ENCODE results near the gene MMP17. TPM values are rescaled to one million over a fixed set of nuclear protein-coding genes. Genes with fewer than 3 reads are reported as not detected.

MMP17 gene
- total RNA-seq, 2 experiments from 2014 or later = not detected

GRCh38 chr12:131800594-131801135, 27.5 kb upstream of the MMP17 start:
- intact Hi-C loops (cut with micrococcal nuclease; ENCODE audit: unreplicated experiment) = no loop called here
- H2AFZ ChIP-seq (ENCODE audit: low read length) = no peak overlapping the region
- no TSS peak for BruUV-seq (replicated peaks)

GRCh38 chr12:131801254-131801866, 26.8 kb upstream of the MMP17 start:
- no peaks in the 10 kb centered on the region for H3K9me2 ChIP-seq (ENCODE audit: insufficient read depth, low read length)
- H3K4me2 ChIP-seq (ENCODE audit: low read length) = no peak overlapping the region
- no peak overlapping the region for H3K27ac ChIP-seq (ENCODE audit: low read depth, low read length, poor library complexity, severe bottlenecking)
- H4K20me1 ChIP-seq (ENCODE audit: insufficient read depth, low read length) = no peaks in the 10 kb centered on the region
- TF ChIP-seq CTCF (conservative IDR thresholded peaks at IDR 0.05; ENCODE audit: low read length) = no peak
- TF ChIP-seq EZH2phosphoT487 (IDR thresholded peaks at IDR 0.05; ENCODE audit: borderline replicate concordance, low read depth, low read length) = no peak
- ChIA-PET POLR2A (no interaction called here), CTCF (ENCODE audit: unreplicated experiment) (interaction anchor here (0.6 kb wide), 1 partner anchor 37 kb away, joined by 3 read pairs; no protein-coding TSS in a partner anchor)
- no TSS peak for BruUV-seq (replicated peaks)
- H3K79me2 ChIP-seq (ENCODE audit: insufficient read depth, low read depth, low read length) = no peaks in the 10 kb centered on the region
- no peaks in the 10 kb centered on the region for H3K4me1 ChIP-seq (ENCODE audit: insufficient read depth, low read length, poor library complexity, severe bottlenecking)
- no peak overlapping the region for H3K4me3 ChIP-seq (ENCODE audit: low read depth, low read length, poor library complexity, severe bottlenecking)
- intact Hi-C loops (cut with micrococcal nuclease; ENCODE audit: unreplicated experiment) = no loop called here
- H2AFZ ChIP-seq (ENCODE audit: low read length) = no peak overlapping the region
- H3K9me3 ChIP-seq (ENCODE audit: low read length) = no peaks in the 10 kb centered on the region
- peaks cover 63% of the 10 kb centered on the region for H3K36me3 ChIP-seq (ENCODE audit: insufficient read depth, low read length)
- no peak for DNase-seq (ENCODE audit: low spot score)

More at GRCh38 chr12:131800594-131801135, 27.5 kb upstream of the MMP17 start:
- no peaks in the 10 kb centered on the region for H3K9me3 ChIP-seq (ENCODE audit: low read length)
- H3K9me2 ChIP-seq (ENCODE audit: insufficient read depth, low read length) = no peaks in the 10 kb centered on the region
- no peak overlapping the region for H3K4me3 ChIP-seq (ENCODE audit: low read depth, low read length, poor library complexity, severe bottlenecking)
- TF ChIP-seq CTCF (conservative IDR thresholded peaks at IDR 0.05; ENCODE audit: low read length) (no peak), EZH2phosphoT487 (IDR thresholded peaks at IDR 0.05; ENCODE audit: borderline replicate concordance, low read depth, low read length) (no peak)
- H3K79me2 ChIP-seq (ENCODE audit: insufficient read depth, low read depth, low read length) = no peaks in the 10 kb centered on the region
- H4K20me1 ChIP-seq (ENCODE audit: insufficient read depth, low read length) = no peaks in the 10 kb centered on the region
- peaks cover 67% of the 10 kb centered on the region for H3K36me3 ChIP-seq (ENCODE audit: insufficient read depth, low read length)
- ChIA-PET CTCF (ENCODE audit: unreplicated experiment) (no interaction called here), POLR2A (no interaction called here)
- no peak overlapping the region for H3K27ac ChIP-seq (ENCODE audit: low read depth, low read length, poor library complexity, severe bottlenecking)
- no peak for DNase-seq (ENCODE audit: low spot score)
- H3K4me1 ChIP-seq (ENCODE audit: insufficient read depth, low read length, poor library complexity, severe bottlenecking) = no peaks in the 10 kb centered on the region
- no peak overlapping the region for H3K4me2 ChIP-seq (ENCODE audit: low read length)

- Histone ChIP-seq H2AFZ (ENCODE audit: low read length) (no peak overlapping the region), H3K27ac (ENCODE audit: low read depth, low read length, poor library complexity, severe bottlenecking) (no peak overlapping the region), H3K36me3 (ENCODE audit: insufficient read depth, low read length) (peaks cover 39% of the 10 kb centered on the region), H3K4me3 (ENCODE audit: low read depth, low read length, poor library complexity, severe bottlenecking) (no peak overlapping the region), H3K4me1 (ENCODE audit: insufficient read depth, low read length, poor library complexity, severe bottlenecking) (peaks cover 3% of the 10 kb centered on the region), H3K79me2 (ENCODE audit: insufficient read depth, low read depth, low read length) (no peaks in the 10 kb centered on the region), H3K9me2 (ENCODE audit: insufficient read depth, low read length) (no peaks in the 10 kb centered on the region), H4K20me1 (ENCODE audit: insufficient read depth, low read length) (no peaks in the 10 kb centered on the region), H3K4me2 (ENCODE audit: low read length) (no peak overlapping the region), H3K9me3 (ENCODE audit: low read length) (no peaks in the 10 kb centered on the region)
- ChIA-PET POLR2A (no interaction called here), CTCF (ENCODE audit: unreplicated experiment) (no interaction called here)
- BruUV-seq (replicated peaks) = no TSS peak
- no peak for DNase-seq (ENCODE audit: low spot score)
- TF ChIP-seq CTCF (conservative IDR thresholded peaks at IDR 0.05; ENCODE audit: low read length) (no peak), EZH2phosphoT487 (IDR thresholded peaks at IDR 0.05; ENCODE audit: borderline replicate concordance, low read depth, low read length) (no peak)
- intact Hi-C loops (cut with micrococcal nuclease; ENCODE audit: unreplicated experiment) = no loop called here
Measured at GRCh38 chr12:131803961-131804521, 24.2 kb upstream of the MMP17 start.

Data from OCI-LY7 (cell line).